Fibroblast of peridontal ligament (primary cell): ENCODE measurements around the gene SPDYE18.
"Not testable (repeated sequence)": the region's sequence is repeated elsewhere in the genome, so short reads cannot be mapped to it uniquely, and the experiment has no call there.

Source experiments
- DNase-seq: peaks from one replicate; pipeline ENCODE4 v3.0.0-alpha.2; 2010; ENCODE audit errors: extremely low read depth

SPDYE18 gene

DNA sequence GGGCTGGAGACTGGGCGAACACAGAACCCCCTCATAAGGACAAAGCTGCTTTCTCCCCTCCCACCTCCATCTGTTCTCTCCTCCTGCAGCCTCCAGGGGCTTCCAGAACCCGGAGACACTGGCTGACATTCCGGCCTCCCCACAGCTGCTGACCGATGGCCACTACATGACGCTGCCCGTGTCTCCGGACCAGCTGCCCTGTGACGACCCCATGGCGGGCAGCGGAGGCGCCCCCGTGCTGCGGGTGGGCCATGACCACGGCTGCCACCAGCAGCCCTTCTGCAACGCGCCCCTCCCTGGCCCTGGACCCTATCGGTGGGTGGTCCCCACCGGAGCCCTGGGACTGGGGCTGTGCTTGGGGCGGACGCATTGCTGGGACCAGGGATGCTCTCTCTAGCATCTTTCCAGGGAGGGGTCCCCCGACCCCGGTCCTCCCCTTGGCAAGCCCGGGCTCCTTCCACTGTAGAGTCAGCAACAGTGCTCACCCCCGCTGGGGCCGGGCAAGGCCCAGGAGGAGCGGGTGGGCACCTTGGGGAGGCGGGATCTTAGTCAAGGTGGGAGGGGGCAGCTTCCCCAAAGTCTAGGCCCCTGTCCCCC lies 56.8 kb downstream of the SPDYE18 start:
- DNase-seq, result not testable (repeated sequence)

- DNase-seq, result not testable (repeated sequence)
These were observed 58.2 kb downstream of the SPDYE18 start for GRCh38 chr7:77004151-77004550.

DNA sequence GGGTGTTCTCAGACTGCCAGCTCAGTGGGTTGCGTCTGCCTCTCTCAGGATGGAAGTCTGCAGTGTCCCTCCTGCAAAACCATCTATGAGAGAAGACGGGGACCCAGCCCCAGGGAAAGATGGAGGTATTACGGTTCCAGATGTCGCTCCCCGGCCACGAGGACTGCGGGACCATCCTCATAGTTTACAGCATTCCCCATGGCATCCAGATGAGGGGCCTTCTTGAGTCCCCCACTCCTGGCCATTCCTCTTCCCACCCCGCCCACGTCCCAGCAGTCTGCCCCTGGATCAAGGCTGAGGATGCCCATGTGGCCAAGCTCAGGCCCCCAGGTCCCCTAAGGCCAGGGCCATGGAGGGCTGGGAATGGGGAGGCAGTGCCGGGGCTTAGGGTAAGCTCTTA lies 59.1 kb downstream of the SPDYE18 start:
- not testable (repeated sequence) for DNase-seq

DNA sequence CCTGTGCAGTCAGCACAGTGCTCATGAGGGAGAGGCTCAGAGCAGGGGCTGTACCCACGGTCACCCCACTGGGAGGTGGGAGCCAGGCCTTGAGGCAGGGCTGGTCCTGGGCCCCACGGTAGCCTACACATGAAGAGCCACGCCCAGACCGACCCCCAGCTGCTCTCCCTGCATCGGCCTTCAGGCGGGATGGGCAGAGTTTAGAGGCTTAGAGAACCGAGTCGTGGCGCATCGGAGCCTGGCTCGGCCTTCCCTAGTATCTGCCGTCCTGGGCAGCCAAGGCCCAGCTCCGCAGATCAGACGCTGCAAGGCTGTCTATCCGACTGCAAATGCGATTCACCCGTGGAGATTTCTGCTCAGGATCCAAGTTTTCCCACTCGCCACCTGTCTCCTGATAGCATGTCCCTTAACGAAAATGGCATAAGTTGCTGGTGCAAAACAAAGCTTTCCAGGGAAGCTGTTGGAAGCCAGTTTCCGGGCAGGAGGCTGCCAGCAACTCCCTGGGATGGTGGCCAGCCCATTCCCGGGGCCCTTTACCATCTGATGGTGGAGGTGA lies 59.6 kb downstream of the SPDYE18 start:
- not testable (repeated sequence) for DNase-seq

- not testable (repeated sequence) for DNase-seq
These were observed 60.3 kb downstream of the SPDYE18 start for GRCh38 chr7:77002104-77002503.
